RWPE1 (cell line): ENCODE measurements around the gene LCNL1.

Source experiments
- CTCF ChIA-PET: fragments of 350-600 bp; sonication (Branson Sonifier 250); formaldehyde crosslinking; extraction: SDS; loops from one replicate; lab custom pipeline; 2021; lab: Yijun Ruan, JAX
- POLR2A ChIA-PET: fragments of 400-600 bp; formaldehyde crosslinking; extraction: SDS; loops from one replicate; lab custom pipeline; 2020; ENCODE audit warnings: antibody characterized with exemption; ENCODE audit not compliant: low non-redundant PET; lab: Yijun Ruan, JAX
- DNase-seq: peaks from one replicate; pipeline ENCODE4 v3.0.0; 2012; ENCODE audit warnings: low spot score
- H3K27ac ChIP-seq: fragments of 450-650 bp; 2 replicates; pipeline ENCODE4 v1.5.1; 2017
- CTCF ChIP-seq: fragments of 450-650 bp; conservative IDR thresholded peaks from 2 replicates; pipeline ENCODE4 v1.5.1; 2017; ENCODE audit warnings: low read depth, mild to moderate bottlenecking

The LCNL1 gene

GRCh38 chr9:137034709-137035506 is 52.1 kb downstream of the LCNL1 start:
- ChIA-PET CTCF (interaction anchor here (0.6 to 6.3 kb wide), 42 partner anchors 8 to 486 kb away, joined by 3 to 97 read pairs (median 4); partner anchors contain the start of genes ABCA2, AJM1, C8G and CLIC3), POLR2A (interaction anchor here (0.8 to 1.6 kb wide), 3 partner anchors 43 to 87 kb away, joined by 3 to 9 read pairs (median 3); no protein-coding TSS in a partner anchor)
- TF ChIP-seq CTCF, result peak; percentile 100
- peak overlapping the region; percentile 66 for H3K27ac ChIP-seq
- peak; percentile 91 for DNase-seq
